T-helper 2 cell treated with Interferon-gamma antibody and Interleukin-4, amounts not matched to agents 100 ng/mL and 5 ng/mL, for 36 hours (primary cell): ENCODE data around the gene LY86. TPM values are rescaled to one million over a fixed set of nuclear protein-coding genes. Genes with fewer than 3 reads are reported as not detected.

Experiments used
- intact Hi-C: fragments of 100-400 bp; cut with micrococcal nuclease; formaldehyde crosslinking; loops from one replicate; pipeline ENCODE4 v1.15.1; 2023
- total RNA-seq: library from RNA; stranded (reverse); gene quantifications from 2 replicates; pipeline ENCODE4 v1.2.3, GENCODE V29; 2022

Gene LY86
- total RNA-seq, 1 donor from 2014 or later, result 4.6 TPM

- intact Hi-C loops, result no loop called here
These were observed 32.4 kb downstream of the LY86 start for GRCh38 chr6:6620766-6621425.

GRCh38 chr6:6622501-6622900 is 34.0 kb downstream of the LY86 start:
- intact Hi-C loops, result no loop called here

GRCh38 chr6:6623553-6623952 is 35.0 kb downstream of the LY86 start:
- intact Hi-C loops, result no loop called here

GRCh38 chr6:6624269-6624990 is 35.9 kb downstream of the LY86 start:
- intact Hi-C loops, result no loop called here

GRCh38 chr6:6626187-6626586 is 37.7 kb downstream of the LY86 start:
- intact Hi-C loops, result no loop called here

- intact Hi-C loops, result loop anchor here (2.0 kb wide), 1 partner anchor 15 kb away; no protein-coding TSS in a partner anchor
These were observed 40.9 kb downstream of the LY86 start for GRCh38 chr6:6629402-6629801.

GRCh38 chr6:6631053-6631452 is 42.5 kb downstream of the LY86 start:
- intact Hi-C loops, result no loop called here

- intact Hi-C loops, result no loop called here
These were observed 43.2 kb downstream of the LY86 start for GRCh38 chr6:6631534-6632276.

GRCh38 chr6:6633898-6634734 is 45.6 kb downstream of the LY86 start:
- intact Hi-C loops, result no loop called here

GRCh38 chr6:6634735-6635075 is 46.2 kb downstream of the LY86 start:
- intact Hi-C loops, result no loop called here

GRCh38 chr6:6635291-6635690 is 46.8 kb downstream of the LY86 start:
- intact Hi-C loops, result no loop called here

- intact Hi-C loops, result no loop called here
These were observed 47.3 kb downstream of the LY86 start for GRCh38 chr6:6635869-6636268.

GRCh38 chr6:6639572-6639971 is 51.1 kb downstream of the LY86 start:
- intact Hi-C loops, result no loop called here

- intact Hi-C loops, result no loop called here
These were observed 52.4 kb downstream of the LY86 start for GRCh38 chr6:6640926-6641325.

GRCh38 chr6:6643398-6643797 is 54.9 kb downstream of the LY86 start:
- intact Hi-C loops, result no loop called here

GRCh38 chr6:6645261-6645917 is 56.9 kb downstream of the LY86 start:
- intact Hi-C loops, result no loop called here

GRCh38 chr6:6646384-6646783 is 57.9 kb downstream of the LY86 start:
- intact Hi-C loops, result no loop called here

- intact Hi-C loops, result no loop called here
These were observed 58.3 kb downstream of the LY86 start for GRCh38 chr6:6646859-6647258.

- intact Hi-C loops, result no loop called here
These were observed 60.3 kb downstream of the LY86 start for GRCh38 chr6:6648692-6649343.

GRCh38 chr6:6649824-6650349 is 61.4 kb downstream of the LY86 start:
- intact Hi-C loops, result loop anchor here (10.0 kb wide), 1 partner anchor 455 kb away; the partner anchor contains the start of gene RREB1
